Right atrium auricular region (tissue), 2 donors: Measurements from ENCODE around the gene TBX15. TPM values are rescaled to one million over a fixed set of nuclear protein-coding genes. Genes with fewer than 3 reads are reported as not detected.

Source experiments
- DNase-seq: peaks from one replicate; pipeline ENCODE4 v3.0.0-alpha.2; 2019; ENCODE audit warnings: low spot score
- H3K27ac ChIP-seq, 2 donors: fragments of 200-600 bp; sonication (generic); 1 replicate in 1 of 2; 2 replicates in 1 of 2; pipeline ENCODE4 v1.5.1; 2016 to 2019
- H3K27me3 ChIP-seq, 2 donors: fragments of 200-600 bp; sonication (generic); one replicate each; pipeline versions ENCODE4 v1.5.1 to v1.6.0; 2017 to 2019
- H3K36me3 ChIP-seq: fragments of 200-600 bp; sonication (generic); one replicate; pipeline ENCODE4 v1.5.1; 2016
- H3K4me1 ChIP-seq, 2 donors: fragments of 200-600 bp; sonication (generic); one replicate each; pipeline versions ENCODE4 v1.5.1 to v1.6.0; 2017 to 2019
- H3K4me3 ChIP-seq, 2 donors: fragments of 200-600 bp; sonication (generic); 1 replicate in 1 of 2; 2 replicates in 1 of 2; pipeline ENCODE4 v1.5.1; 2017 to 2019; ENCODE audit warnings: mild to moderate bottlenecking in 1 of 2, moderate library complexity in 1 of 2
- H3K9me3 ChIP-seq, 2 donors: fragments of 200-600 bp; sonication (generic); one replicate each; pipeline ENCODE4 v1.5.1; 2019
- total RNA-seq, 2 donors: library from RNA; depleted of rRNA; stranded (reverse); fragments of >200 nt; gene quantifications; one replicate each; pipeline ENCODE4 v1.1.0, GENCODE V29; 2016
- TF ChIP-seq, protein P1 (sequence below), 2 donors: fragments of 200-600 bp; sonication (generic); IDR thresholded peaks; one replicate each; pipeline ENCODE4 v1.5.1; 2019; ENCODE audit warnings: antibody characterized with exemption in 2 of 2

TBX15 gene
- total RNA-seq, 2 donors from 2014 or later: 2.1 to 3.6 TPM

DNA sequence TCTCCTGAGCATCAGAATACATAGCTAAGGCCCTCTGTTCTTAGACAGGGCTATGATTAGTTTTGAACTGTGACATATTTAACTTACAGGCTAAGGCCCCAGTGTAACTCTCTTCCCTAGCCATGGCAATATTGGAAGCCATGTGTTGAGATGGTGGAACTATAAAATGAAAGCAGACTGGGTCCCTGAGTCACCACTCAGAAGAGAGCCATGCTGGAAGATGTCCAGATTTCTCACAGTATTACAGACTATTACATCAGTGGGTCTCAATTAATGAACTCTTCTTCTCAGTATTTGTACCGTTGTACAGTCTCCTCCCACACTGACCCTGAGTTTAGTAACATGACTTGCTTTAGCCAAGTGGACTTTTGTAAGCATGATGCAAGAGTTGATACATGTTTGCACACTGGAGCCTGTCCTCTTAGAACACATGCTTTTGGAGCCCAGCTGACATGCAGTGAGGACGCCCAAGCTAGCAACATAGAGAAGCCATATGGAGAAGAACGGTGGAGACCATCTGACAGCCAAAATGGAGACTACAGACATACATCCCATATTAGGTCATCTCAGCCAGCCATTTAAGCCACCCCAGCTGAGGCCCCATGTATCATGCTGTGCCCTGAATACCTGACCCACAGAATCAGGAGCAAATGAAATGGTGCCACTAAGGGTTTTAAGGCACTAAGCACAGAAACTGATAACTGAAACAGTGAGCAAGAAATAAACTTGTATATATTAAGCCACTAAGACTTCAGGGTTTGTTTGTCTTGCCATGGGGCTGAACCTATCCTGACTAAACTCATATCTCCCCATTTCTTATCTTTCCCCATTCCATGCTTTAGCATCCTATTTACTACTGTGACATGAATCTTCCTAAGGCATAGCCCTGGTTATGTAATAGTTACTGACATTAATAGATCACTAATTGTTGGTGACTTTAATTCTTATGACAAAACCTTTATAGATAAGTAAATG lies 24.4 kb downstream of the TBX15 start:
- H3K27me3 ChIP-seq: no peaks in the 10 kb centered on the region
- DNase-seq: no peak
- no peaks in the 10 kb centered on the region for H3K4me1 ChIP-seq
- H3K27ac ChIP-seq: no peak overlapping the region
- TF ChIP-seq, protein P1, sequence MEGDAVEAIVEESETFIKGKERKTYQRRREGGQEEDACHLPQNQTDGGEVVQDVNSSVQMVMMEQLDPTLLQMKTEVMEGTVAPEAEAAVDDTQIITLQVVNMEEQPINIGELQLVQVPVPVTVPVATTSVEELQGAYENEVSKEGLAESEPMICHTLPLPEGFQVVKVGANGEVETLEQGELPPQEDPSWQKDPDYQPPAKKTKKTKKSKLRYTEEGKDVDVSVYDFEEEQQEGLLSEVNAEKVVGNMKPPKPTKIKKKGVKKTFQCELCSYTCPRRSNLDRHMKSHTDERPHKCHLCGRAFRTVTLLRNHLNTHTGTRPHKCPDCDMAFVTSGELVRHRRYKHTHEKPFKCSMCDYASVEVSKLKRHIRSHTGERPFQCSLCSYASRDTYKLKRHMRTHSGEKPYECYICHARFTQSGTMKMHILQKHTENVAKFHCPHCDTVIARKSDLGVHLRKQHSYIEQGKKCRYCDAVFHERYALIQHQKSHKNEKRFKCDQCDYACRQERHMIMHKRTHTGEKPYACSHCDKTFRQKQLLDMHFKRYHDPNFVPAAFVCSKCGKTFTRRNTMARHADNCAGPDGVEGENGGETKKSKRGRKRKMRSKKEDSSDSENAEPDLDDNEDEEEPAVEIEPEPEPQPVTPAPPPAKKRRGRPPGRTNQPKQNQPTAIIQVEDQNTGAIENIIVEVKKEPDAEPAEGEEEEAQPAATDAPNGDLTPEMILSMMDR (IDR thresholded peaks at IDR 0.05): no peak
- H3K36me3 ChIP-seq: no peaks in the 10 kb centered on the region
- no peaks in the 10 kb centered on the region for H3K9me3 ChIP-seq
- no peak overlapping the region for H3K4me3 ChIP-seq

DNA sequence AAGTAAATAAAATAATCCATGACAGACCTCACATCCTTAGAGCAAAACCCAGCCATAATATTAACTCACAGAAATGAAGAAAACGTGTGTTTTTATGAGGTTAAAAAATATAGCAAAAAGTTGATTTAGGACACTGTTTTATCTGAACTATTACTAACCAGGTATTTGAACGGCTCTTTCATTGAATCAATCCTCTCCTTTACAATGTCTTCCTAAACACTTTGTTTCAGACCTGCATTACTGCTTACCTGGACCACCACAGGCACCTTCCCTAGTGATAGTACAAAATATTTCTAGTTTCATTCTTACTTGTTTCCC lies 25.0 kb downstream of the TBX15 start:
- TF ChIP-seq, protein P1 (IDR thresholded peaks at IDR 0.05): no peak
- H3K9me3 ChIP-seq: no peaks in the 10 kb centered on the region
- DNase-seq: no peak
- H3K4me1 ChIP-seq: no peaks in the 10 kb centered on the region
- H3K27me3 ChIP-seq: no peaks in the 10 kb centered on the region
- H3K27ac ChIP-seq: no peak overlapping the region
- H3K4me3 ChIP-seq: no peak overlapping the region
- no peaks in the 10 kb centered on the region for H3K36me3 ChIP-seq

DNA sequence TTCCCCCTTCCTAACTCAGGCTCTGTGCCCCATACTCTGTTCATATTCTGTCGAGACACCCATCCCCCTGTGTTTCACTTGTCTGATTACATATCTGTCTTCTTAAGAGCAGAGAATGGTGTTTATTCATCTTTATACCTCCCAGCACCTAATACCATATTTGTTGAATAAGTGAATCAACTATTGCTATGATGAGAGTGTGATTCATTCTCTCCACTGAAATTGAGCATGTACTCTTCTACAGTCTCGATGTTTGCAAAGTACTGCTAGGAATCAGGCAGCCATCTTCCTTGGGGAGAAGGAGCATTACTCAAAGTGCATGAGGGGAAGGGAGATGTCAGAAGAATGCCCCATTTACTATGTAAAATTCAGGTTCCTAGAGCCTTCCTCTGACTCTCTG lies 27.0 kb downstream of the TBX15 start:
- TF ChIP-seq, protein P1 (IDR thresholded peaks at IDR 0.05): no peak
- no peaks in the 10 kb centered on the region for H3K36me3 ChIP-seq
- no peaks in the 10 kb centered on the region for H3K4me1 ChIP-seq
- no peaks in the 10 kb centered on the region for H3K27me3 ChIP-seq
- H3K4me3 ChIP-seq: no peak overlapping the region
- no peak for DNase-seq
- no peaks in the 10 kb centered on the region for H3K9me3 ChIP-seq
- H3K27ac ChIP-seq: no peak overlapping the region

DNA sequence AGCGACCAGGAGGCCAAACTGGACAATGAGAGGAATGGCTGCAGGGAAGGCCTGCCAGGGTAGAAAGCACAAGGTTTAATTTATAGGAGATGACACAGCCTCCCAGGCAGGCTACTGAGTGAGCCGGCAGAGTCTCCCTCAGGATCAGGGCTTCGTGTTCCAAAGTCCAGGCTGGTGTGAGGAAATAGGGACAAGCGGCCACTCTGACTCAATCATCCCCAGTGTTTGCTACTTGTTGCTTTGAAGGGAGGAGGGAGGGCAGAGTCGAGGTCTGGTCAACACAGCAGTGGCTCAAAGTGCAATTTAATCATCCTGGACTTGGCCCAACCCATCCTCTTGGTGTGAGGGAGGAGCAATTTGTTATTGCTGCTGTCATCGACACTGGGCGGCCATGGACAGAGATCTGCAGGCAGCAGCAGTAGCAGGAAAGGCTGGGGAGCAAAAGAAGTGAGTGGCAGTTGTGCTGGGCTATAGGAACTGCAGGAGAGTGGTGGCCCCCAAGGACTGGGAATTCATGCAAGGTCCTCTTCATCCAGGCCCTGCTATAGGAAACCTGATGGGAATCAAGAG lies 27.5 kb downstream of the TBX15 start:
- TF ChIP-seq, protein P1 (IDR thresholded peaks at IDR 0.05): no peak
- Histone ChIP-seq H3K27me3 (no peaks in the 10 kb centered on the region), H3K36me3 (no peaks in the 10 kb centered on the region), H3K9me3 (no peaks in the 10 kb centered on the region), H3K4me1 (no peaks in the 10 kb centered on the region), H3K27ac (peak overlapping the region in 1 of 2 donors; percentile 40), H3K4me3 (no peak overlapping the region)
- DNase-seq: peak; percentile 87

DNA sequence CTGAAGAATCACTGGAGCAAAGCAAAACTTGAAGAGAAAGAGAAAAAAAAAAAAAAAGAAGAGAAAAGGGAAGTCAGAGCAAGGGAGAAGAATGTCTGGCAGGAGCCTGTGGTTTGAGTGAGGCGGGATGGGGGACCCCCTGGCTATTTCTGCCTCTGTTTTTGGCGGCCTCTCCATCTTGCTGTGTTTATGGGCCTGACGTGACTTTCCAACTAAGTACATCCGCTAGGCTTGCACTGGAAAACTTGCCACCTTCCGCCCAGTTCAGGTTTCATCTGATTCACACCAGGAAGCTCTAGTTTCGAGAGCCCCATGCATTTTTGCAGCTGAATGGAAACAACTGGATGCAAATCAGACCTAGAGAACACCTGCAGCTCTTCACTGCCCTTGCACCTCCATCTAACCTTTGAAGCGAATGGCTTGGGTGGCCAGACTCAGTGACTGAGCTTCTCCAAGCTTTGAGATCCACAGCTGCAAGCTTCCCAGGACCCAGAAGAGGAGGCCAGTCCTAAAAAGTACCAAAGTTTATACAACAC lies 28.0 kb downstream of the TBX15 start:
- no peak overlapping the region for H3K4me3 ChIP-seq
- TF ChIP-seq, protein P1 (IDR thresholded peaks at IDR 0.05): no peak
- H3K4me1 ChIP-seq: no peaks in the 10 kb centered on the region

More for the DNA sequence above, 28.0 kb downstream of the TBX15 start:
- H3K9me3 ChIP-seq: no peaks in the 10 kb centered on the region
- no peaks in the 10 kb centered on the region for H3K36me3 ChIP-seq
- H3K27ac ChIP-seq: peak overlapping the region in 1 of 2 donors; percentile 40
- no peaks in the 10 kb centered on the region for H3K27me3 ChIP-seq
- DNase-seq: no peak
